WTC11 (cell line): ENCODE data around the gene ADCY5.

Experiments used
- CREB1 ChIP-seq: sonication (generic); formaldehyde crosslinking; IDR thresholded peaks from 2 replicates; pipeline ENCODE4 v1.8.0; 2023; ENCODE audit warnings: mild to moderate bottlenecking, missing genetic modification reagents
- FOXJ3 ChIP-seq: sonication (generic); formaldehyde crosslinking; IDR thresholded peaks from 2 replicates; pipeline ENCODE4 v1.9.0; 2021; ENCODE audit warnings: missing genetic modification reagents, mild to moderate bottlenecking, borderline replicate concordance
- TF ChIP-seq, protein P1 (sequence below): fragments of 200-600 bp; IDR thresholded peaks from 2 replicates; pipeline ENCODE4 v1.8.0; 2022; ENCODE audit warnings: antibody characterized with exemption
- TF ChIP-seq, protein P2 (sequence below): sonication (generic); formaldehyde crosslinking; conservative IDR thresholded peaks from 2 replicates; pipeline ENCODE4 v1.8.1; 2022; ENCODE audit warnings: mild to moderate bottlenecking, missing genetic modification reagents
- TF ChIP-seq, protein P3 (sequence below): sonication (generic); formaldehyde crosslinking; IDR thresholded peaks from 2 replicates; pipeline ENCODE4 v1.8.0; 2022; ENCODE audit warnings: mild to moderate bottlenecking, missing genetic modification reagents

DNA sequence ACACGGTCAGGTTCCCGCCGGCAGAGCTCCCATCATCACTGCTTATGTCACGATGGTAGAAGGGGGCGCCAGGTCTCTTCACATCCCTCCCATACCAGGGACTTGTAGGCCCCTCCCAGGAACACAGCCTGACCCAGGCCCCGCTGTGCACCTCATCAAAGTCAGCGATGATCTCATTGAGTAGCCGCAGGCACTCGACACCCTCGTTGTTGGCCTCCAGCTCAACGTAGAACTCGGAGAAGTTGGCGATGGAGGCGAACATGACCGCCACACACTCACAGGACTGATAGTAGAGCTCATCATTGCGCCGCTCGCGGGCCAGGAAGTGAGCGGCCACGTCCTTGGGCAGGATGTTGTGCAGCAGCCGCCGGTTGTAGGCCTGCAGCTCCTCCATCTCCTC is 157.9 kb downstream of the ADCY5 start:
- no peak for TF ChIP-seq CREB1 (CRISPR knock-in tag)
- TF ChIP-seq, protein P1, sequence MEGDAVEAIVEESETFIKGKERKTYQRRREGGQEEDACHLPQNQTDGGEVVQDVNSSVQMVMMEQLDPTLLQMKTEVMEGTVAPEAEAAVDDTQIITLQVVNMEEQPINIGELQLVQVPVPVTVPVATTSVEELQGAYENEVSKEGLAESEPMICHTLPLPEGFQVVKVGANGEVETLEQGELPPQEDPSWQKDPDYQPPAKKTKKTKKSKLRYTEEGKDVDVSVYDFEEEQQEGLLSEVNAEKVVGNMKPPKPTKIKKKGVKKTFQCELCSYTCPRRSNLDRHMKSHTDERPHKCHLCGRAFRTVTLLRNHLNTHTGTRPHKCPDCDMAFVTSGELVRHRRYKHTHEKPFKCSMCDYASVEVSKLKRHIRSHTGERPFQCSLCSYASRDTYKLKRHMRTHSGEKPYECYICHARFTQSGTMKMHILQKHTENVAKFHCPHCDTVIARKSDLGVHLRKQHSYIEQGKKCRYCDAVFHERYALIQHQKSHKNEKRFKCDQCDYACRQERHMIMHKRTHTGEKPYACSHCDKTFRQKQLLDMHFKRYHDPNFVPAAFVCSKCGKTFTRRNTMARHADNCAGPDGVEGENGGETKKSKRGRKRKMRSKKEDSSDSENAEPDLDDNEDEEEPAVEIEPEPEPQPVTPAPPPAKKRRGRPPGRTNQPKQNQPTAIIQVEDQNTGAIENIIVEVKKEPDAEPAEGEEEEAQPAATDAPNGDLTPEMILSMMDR, result no peak
- TF ChIP-seq, protein P2, sequence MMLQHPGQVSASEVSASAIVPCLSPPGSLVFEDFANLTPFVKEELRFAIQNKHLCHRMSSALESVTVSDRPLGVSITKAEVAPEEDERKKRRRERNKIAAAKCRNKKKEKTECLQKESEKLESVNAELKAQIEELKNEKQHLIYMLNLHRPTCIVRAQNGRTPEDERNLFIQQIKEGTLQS (CRISPR knock-in tag), result no peak
- TF ChIP-seq FOXJ3, result no peak
- TF ChIP-seq, protein P3, sequence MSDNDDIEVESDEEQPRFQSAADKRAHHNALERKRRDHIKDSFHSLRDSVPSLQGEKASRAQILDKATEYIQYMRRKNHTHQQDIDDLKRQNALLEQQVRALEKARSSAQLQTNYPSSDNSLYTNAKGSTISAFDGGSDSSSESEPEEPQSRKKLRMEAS (CRISPR knock-in tag), result no peak
